ENCODE results near the gene AGPAT4.

DNA sequence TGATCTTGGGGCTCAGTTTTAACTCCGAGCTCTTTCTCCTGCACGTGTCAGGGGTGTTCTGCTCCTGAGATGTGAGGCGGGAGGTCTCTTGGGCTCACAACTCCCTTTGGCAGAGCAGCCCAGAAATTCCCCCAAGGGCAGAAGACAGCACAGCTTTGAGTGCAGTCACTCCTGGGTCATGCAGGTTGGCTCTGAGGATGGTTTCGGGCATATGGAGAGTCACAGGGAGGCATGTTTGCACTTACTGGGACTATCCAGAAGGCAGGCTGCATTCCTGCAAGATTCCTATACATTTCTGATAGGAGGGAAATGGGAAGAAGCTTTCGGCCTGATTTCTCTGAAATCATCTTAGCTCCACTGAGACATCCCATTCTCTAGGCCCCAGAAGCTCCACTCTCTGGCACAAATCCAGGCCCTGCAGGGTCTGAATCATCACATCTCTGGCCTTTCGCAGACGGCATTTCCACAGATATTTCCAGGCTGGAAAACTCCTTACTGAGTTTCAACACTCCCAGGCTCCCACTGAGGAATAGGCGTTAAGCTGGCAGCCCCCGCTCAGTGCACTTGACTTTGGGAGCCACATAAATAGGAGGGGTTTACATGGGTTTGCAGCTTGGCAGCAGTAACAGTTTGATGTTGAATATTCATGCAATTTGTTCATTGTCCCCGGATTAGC, 39.7 kb downstream of the AGPAT4 start:
- TF ChIP-seq, protein P1, sequence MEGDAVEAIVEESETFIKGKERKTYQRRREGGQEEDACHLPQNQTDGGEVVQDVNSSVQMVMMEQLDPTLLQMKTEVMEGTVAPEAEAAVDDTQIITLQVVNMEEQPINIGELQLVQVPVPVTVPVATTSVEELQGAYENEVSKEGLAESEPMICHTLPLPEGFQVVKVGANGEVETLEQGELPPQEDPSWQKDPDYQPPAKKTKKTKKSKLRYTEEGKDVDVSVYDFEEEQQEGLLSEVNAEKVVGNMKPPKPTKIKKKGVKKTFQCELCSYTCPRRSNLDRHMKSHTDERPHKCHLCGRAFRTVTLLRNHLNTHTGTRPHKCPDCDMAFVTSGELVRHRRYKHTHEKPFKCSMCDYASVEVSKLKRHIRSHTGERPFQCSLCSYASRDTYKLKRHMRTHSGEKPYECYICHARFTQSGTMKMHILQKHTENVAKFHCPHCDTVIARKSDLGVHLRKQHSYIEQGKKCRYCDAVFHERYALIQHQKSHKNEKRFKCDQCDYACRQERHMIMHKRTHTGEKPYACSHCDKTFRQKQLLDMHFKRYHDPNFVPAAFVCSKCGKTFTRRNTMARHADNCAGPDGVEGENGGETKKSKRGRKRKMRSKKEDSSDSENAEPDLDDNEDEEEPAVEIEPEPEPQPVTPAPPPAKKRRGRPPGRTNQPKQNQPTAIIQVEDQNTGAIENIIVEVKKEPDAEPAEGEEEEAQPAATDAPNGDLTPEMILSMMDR (conservative IDR thresholded peaks at IDR 0.05; ENCODE audit: low read length): no peak
- TF ChIP-seq EZH2phosphoT487 (IDR thresholded peaks at IDR 0.05; ENCODE audit: borderline replicate concordance): no peak
